GM19328 (cell line): ENCODE results near the gene CEP85L.

Source experiments
- ATAC-seq: cut with Tn5 transposase; IDR thresholded peaks from one replicate; pipeline ENCODE4 v1.9.1; 2021; ENCODE audit warnings: mild to moderate bottlenecking, moderate library complexity; ENCODE audit not compliant: unreplicated experiment

CEP85L gene

GRCh38 chr6:118625833-118626232, 25.6 kb downstream of the CEP85L start:
- ATAC-seq: no peak

- ATAC-seq: no peak
Observed at GRCh38 chr6:118621799-118622470, 29.5 kb downstream of the CEP85L start.

- no peak for ATAC-seq
Observed at GRCh38 chr6:118620202-118620601, 31.2 kb downstream of the CEP85L start.

GRCh38 chr6:118618676-118619377, 32.6 kb downstream of the CEP85L start:
- ATAC-seq: peak; percentile 83

- ATAC-seq: no peak
Observed at GRCh38 chr6:118617417-118617816, 34.0 kb downstream of the CEP85L start.

- ATAC-seq: no peak
Observed at GRCh38 chr6:118611334-118611733, 40.1 kb downstream of the CEP85L start.

GRCh38 chr6:118606858-118607257, 44.5 kb downstream of the CEP85L start:
- ATAC-seq: no peak

- ATAC-seq: no peak
Observed at GRCh38 chr6:118606268-118606667, 45.1 kb downstream of the CEP85L start.

GRCh38 chr6:118603372-118603771, 48.0 kb downstream of the CEP85L start:
- ATAC-seq: no peak

- no peak for ATAC-seq
Observed at GRCh38 chr6:118602300-118602699, 49.1 kb downstream of the CEP85L start.

GRCh38 chr6:118598324-118598723, 53.1 kb downstream of the CEP85L start:
- no peak for ATAC-seq

GRCh38 chr6:118597636-118598035, 53.8 kb downstream of the CEP85L start:
- ATAC-seq: no peak

GRCh38 chr6:118596774-118597320, 54.5 kb downstream of the CEP85L start:
- ATAC-seq: no peak

- ATAC-seq: no peak
Observed at GRCh38 chr6:118594877-118595276, 56.5 kb downstream of the CEP85L start.

- ATAC-seq: no peak
Observed at GRCh38 chr6:118591897-118592296, 59.5 kb downstream of the CEP85L start.

- ATAC-seq: no peak
Observed at GRCh38 chr6:118589649-118590365, 61.6 kb downstream of the CEP85L start.

GRCh38 chr6:118589186-118589585, 62.2 kb downstream of the CEP85L start:
- ATAC-seq: no peak

GRCh38 chr6:118588626-118589025, 62.8 kb downstream of the CEP85L start:
- no peak for ATAC-seq

- ATAC-seq: no peak
Observed at GRCh38 chr6:118586746-118587485, 64.5 kb downstream of the CEP85L start.

GRCh38 chr6:118584911-118585310, 66.5 kb downstream of the CEP85L start:
- ATAC-seq: no peak

GRCh38 chr6:118581489-118581959, 69.9 kb downstream of the CEP85L start:
- ATAC-seq: no peak
